Activated T-cell treated with anti-CD3 and anti-CD28 coated beads for 4 hours (primary cell): ENCODE data around the gene UBA5.
"Not testable (repeated sequence)": the region's sequence is repeated elsewhere in the genome, so short reads cannot be mapped to it uniquely, and the experiment has no call there.

Source experiments
- DNase-seq: peaks from one replicate; pipeline ENCODE4 v3.0.0-alpha.2; 2020

UBA5 gene

GRCh38 chr3:132660052-132660810 lies at the start of gene UBA5:
Gene UBA5 (plus strand): TSS chr3:132660329. CDS start chr3:132660538, 209 bp downstream.
- DNase-seq, result peak; percentile 49

DNA sequence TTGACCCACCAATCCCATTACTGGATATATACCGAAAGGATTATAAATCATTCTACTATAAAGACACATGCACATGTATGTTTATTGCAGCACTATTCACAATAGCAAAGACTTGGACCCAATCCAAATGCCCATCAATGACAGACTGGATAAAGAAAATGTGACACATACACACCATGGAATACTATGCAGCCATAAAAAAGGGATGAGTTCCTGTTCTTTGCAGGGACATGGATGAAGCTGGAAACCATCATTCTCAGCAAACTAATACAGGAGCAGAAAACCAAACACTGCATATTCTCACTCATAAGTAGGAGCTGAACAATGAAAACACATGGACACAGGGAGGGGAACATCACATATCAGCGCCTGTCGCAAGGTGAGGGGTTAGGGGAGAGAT lies 44.8 kb upstream of the UBA5 start:
- not testable (repeated sequence) for DNase-seq

GRCh38 chr3:132615881-132616280 lies 44.2 kb upstream of the UBA5 start:
- DNase-seq, result no peak

- DNase-seq, result no peak
Observed at GRCh38 chr3:132616780-132617179, 43.3 kb upstream of the UBA5 start.

GRCh38 chr3:132622148-132622547 lies 38.0 kb upstream of the UBA5 start:
- no peak for DNase-seq

- no peak for DNase-seq
Observed at GRCh38 chr3:132622761-132623160, 37.4 kb upstream of the UBA5 start.

DNA sequence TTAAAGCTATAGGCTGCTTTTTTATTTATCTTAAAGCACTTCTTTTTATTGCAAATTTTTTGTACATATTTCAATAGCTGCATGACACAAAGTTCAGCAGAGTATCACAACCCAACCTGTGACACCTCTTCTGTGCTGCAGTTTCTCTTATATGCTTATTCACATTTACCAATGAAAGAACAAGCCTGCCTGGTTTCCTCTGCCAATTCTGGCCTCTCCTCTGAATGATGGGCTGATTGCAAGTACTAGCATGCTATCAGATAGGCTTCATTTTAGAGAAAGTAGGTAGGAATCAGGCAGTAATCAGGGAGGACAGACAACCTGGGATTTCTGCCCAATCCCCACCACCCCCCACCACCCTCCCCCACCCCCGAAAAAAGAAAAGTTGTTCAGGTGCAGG lies 36.5 kb upstream of the UBA5 start:
- no peak for DNase-seq

DNA sequence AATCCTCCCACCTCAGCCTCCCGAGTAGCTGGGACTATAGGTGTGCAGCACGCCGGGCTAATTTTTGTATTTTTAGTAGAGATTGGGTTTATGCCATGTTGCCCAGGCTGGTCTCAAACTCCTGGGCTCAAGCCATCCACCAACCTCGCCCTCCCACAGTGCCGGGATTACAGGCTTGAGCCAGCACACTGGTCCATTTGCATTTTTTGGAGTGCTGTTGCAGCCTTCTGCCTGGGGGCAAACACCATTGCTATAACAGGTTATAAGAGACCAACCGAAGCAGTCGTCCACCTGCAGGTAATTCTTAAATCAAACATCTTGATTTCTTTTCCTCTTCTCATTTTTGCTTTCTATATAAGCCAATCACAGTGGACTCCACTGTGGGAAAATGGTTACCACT lies 35.3 kb upstream of the UBA5 start:
- no peak for DNase-seq

GRCh38 chr3:132625613-132626012 lies 34.5 kb upstream of the UBA5 start:
- no peak for DNase-seq

GRCh38 chr3:132626955-132627354 lies 33.2 kb upstream of the UBA5 start:
- DNase-seq, result no peak

- no peak for DNase-seq
Observed at GRCh38 chr3:132628157-132628556, 32.0 kb upstream of the UBA5 start.

GRCh38 chr3:132629928-132630327 lies 30.2 kb upstream of the UBA5 start:
- DNase-seq, result no peak

- no peak for DNase-seq
Observed at GRCh38 chr3:132630612-132631011, 29.5 kb upstream of the UBA5 start.

DNA sequence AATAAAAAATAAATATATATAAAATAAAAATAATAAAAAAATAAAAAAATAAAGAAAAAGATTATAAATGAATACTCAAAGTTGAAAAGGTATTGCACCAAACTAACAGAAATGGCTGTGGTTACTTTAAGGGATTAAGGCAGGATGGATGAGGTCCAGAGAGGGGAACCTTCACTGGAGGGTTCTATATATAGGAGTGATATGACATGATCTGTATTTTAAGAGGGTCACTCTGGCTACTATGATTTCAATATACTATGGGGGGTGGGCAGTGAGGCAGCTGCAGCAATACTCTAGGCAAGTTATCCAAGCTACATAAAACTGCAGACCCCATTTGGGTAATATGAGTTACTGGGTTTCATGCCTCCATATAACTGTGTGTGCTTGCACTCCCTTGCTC lies 25.1 kb upstream of the UBA5 start:
- DNase-seq, result no peak

DNA sequence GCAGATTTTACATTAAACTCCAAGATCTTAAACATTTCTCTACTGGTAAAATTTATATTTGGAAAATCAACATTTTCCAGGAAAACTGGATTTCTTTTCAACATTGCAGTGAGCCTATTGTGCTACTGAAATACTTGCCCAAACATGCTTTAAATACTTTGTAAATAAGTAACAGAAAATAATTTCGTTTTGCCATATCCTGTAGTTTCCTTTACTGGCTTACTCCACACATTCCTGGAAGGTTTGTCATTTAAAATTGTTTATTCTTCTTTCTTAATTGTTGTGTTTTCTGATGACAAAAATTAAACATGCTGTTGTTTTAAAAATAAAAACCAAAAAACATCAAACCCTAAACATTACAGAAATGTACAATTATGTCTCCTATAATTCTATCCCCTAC lies 22.5 kb upstream of the UBA5 start:
- no peak for DNase-seq

- DNase-seq, result no peak
Observed at GRCh38 chr3:132638706-132639105, 21.4 kb upstream of the UBA5 start.

DNA sequence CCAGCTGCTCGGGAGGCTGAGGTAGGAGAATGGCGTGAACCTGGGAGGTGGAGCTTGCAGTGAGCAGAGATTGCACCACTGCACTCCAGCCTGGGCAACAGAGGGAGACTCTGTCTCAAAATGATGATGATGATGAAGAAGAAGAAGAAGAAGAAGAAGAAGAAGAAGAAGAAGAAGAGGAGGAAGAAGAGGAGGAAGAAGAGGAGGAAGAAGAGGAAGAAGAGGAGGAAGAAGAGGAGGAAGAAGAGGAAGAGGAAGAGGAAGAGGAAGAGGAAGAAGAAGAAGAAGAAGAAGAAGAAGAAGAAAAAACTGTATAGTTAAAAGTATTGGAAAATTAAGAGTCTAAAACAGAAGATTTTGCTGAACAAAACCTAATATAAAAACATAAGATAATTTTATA lies 18.7 kb upstream of the UBA5 start:
- not testable (repeated sequence) for DNase-seq

DNA sequence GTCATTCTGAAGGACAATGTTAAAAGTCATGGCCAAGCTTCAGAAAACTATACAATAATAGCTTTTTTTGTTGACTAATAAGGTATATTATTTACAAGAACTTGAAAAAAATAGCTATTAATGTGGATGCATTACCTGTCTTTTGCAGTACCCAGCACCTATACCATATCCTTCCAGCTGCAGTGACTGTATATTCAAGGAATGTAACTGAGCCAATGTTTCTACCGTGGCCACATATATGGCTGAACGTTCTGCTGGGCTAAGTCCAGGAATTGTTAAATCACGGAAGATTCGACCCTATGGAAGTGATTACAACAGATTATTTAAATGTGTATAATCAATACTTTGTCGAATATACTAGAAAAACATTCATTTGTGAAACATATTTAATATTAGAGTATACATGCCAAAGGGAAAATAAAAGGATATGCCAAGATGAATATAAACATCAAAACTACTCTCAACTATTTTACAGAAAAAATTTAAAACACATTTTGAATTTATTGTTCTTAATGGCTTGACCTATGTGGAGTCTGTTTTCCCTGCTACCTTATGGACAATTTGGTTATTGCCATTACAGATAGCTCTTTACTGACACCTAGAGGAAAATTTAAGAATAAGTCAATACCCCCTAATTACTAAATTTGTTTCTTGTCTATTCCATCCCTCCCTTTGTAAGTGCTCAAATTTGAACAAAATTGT lies 18.1 kb upstream of the UBA5 start:
- no peak for DNase-seq

GRCh38 chr3:132642539-132642847 lies 17.6 kb upstream of the UBA5 start:
- DNase-seq, result no peak

DNA sequence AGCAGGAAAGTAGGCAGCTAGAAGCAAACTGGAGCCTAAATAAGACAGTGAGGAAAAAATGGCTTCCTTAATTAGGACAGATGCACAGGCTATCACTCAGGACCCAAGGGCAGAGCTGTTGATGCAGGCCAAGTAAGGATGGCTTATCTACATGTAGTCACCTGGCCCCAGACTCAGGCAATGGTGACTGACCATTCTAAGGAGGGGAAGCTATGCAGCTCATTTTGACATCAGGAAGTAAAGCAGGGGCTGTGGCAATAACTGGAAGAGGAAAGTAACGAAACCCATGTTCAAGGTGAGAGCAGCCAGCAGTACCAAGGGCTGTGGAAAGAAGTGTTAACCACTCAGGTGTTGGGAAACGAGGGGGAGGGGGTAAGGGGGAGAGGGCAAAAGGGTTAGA lies 16.8 kb upstream of the UBA5 start:
- DNase-seq, result no peak

GRCh38 chr3:132645058-132645457 lies 15.1 kb upstream of the UBA5 start:
- no peak for DNase-seq

- DNase-seq, result no peak
Observed at GRCh38 chr3:132650153-132650552, 10.0 kb upstream of the UBA5 start.

- no peak for DNase-seq
Observed at GRCh38 chr3:132652640-132653270, 7.4 kb upstream of the UBA5 start.

DNA sequence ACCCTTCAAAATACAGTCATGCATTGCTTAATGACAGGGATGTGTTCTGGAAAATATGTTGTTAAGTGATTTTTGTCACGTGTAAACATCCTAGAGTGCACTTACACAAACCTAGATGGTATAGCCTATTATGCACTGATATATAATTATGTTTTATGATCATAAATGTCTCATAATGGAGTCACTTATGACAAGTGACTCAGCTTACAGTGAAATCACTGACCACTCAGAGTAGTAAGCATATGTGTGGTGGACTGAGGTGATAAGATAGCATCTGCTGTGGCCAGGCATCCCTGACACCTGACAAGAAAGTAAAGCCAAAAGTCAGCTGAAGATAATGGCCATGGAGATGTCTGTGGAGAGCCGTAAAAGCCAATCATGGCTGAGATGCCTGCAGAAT lies 5.9 kb upstream of the UBA5 start:
- DNase-seq, result no peak
